ENCODE results near the gene PC. TPM values are rescaled to one million over a fixed set of nuclear protein-coding genes. Genes with fewer than 3 reads are reported as not detected.

Gene PC
- total and polyA plus RNA-seq, 2 experiments from 2014 or later = 18.3 to 21.7 TPM

DNA sequence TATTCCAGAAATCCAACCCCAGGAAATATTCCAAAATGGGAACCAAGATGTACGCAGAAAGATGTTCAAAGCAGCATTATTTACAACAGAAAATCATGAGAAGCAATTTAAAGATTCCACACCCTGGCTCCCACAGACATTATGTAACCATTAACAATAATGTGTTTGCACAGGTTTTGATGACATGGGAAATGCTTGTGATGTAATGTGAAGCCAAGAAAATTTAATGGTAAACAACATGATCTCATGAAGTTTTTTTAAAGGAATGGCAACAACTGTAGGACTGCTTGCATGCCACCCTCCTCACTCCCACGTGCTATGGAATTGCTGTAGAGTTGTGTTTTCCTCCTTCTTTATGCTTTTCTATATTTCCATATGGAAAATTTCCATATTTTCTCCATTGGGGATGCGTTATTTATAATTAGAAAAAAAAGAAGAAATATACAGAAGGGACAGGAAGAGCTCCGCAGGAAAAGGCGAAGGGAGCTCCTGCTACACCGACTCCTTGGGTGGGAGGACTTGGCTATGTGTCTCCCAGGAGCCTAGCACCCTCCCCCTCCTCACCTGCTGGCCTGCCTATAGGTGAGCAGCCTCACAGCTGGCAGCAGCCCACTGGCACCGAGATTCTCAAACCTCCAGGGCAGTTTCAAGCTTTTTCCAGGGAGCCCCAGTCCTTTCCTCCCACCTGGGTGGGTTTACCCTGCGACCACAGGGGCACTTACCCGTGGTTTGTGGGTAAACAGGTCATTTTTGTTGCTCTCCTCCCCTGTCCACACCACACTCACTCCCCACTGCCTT, 80.4 kb downstream of the PC start:
- Histone ChIP-seq H3K4me3 (no peak overlapping the region), H2AFZ (no peak overlapping the region), H3K36me3 (ENCODE audit: insufficient read depth) (no peaks in the 10 kb centered on the region), H4K20me1 (replicated peaks; ENCODE audit: insufficient read depth) (no peaks in the 10 kb centered on the region), H3K27ac (ENCODE audit: low read depth) (no peak overlapping the region), H3K4me2 (no peak overlapping the region), H3K4me1 (ENCODE audit: insufficient read depth) (peaks cover 6% of the 10 kb centered on the region; the same call in 1 of the 2 replicates), H3F3A (replicated peaks; ENCODE audit: low read depth) (no peaks in the 10 kb centered on the region), H3K79me2 (replicated peaks; ENCODE audit: insufficient read depth) (no peaks in the 10 kb centered on the region), H3K9me2 (ENCODE audit: insufficient read depth) (no peaks in the 10 kb centered on the region), H3K27me3 (ENCODE audit: insufficient read depth) (no peaks in the 10 kb centered on the region)
- Mint-ChIP-seq H3K4me1 (peaks cover 40% of the 10 kb centered on the region), H3K9me3 (no peaks in the 10 kb centered on the region), H3K4me3 (no peak overlapping the region), H3K27ac (0 out of 2 replicates have a peak overlapping the region, but pooled peaks have one; percentile 34), H3K27me3 (ENCODE audit: insufficient read depth, low read depth, poor library complexity) (peaks cover 9% of the 10 kb centered on the region), H3K36me3 (ENCODE audit: low read depth) (no peaks in the 10 kb centered on the region)
- DNase-seq (ENCODE audit: low spot score) = no peak
- ATAC-seq = no peak
- TF ChIP-seq REST (IDR thresholded peaks at IDR 0.05; ENCODE audit: unreplicated experiment) (no peak), ZNF462 (CRISPR knock-in tag; IDR thresholded peaks at IDR 0.05) (no peak), STAT1 (IDR thresholded peaks at IDR 0.05; ENCODE audit: unreplicated experiment) (no peak), POLR2AphosphoS5 (IDR thresholded peaks at IDR 0.05; ENCODE audit: low read depth) (no peak), EZH2 (IDR thresholded peaks at IDR 0.05; ENCODE audit: low read depth, unreplicated experiment) (no peak), ZNF331 (CRISPR knock-in tag; IDR thresholded peaks at IDR 0.05; ENCODE audit: low read depth) (no peak), CREB1 (CRISPR knock-in tag; IDR thresholded peaks at IDR 0.05; ENCODE audit: low read depth) (no peak), NANOG (IDR thresholded peaks at IDR 0.05; ENCODE audit: borderline replicate concordance) (no peak), ZNF114 (CRISPR knock-in tag; IDR thresholded peaks at IDR 0.05) (no peak), JUNB (IDR thresholded peaks at IDR 0.05; ENCODE audit: unreplicated experiment) (no peak), EZH2phosphoT487 (IDR thresholded peaks at IDR 0.05; ENCODE audit: unreplicated experiment) (no peak)
